Activated gamma-delta T cell treated with anti-CD3 and anti-CD28 coated beads, Interleukin-2, amount 50 U/mL, for 16 hours (primary cell): ENCODE measurements around the gene LSM7.
"Not testable (repeated sequence)": the region's sequence is repeated elsewhere in the genome, so short reads cannot be mapped to it uniquely, and the experiment has no call there.

Experiments
- DNase-seq: peaks from one replicate; pipeline ENCODE4 v3.0.0-alpha.2; 2020; ENCODE audit warnings: low read depth

The LSM7 gene

DNA sequence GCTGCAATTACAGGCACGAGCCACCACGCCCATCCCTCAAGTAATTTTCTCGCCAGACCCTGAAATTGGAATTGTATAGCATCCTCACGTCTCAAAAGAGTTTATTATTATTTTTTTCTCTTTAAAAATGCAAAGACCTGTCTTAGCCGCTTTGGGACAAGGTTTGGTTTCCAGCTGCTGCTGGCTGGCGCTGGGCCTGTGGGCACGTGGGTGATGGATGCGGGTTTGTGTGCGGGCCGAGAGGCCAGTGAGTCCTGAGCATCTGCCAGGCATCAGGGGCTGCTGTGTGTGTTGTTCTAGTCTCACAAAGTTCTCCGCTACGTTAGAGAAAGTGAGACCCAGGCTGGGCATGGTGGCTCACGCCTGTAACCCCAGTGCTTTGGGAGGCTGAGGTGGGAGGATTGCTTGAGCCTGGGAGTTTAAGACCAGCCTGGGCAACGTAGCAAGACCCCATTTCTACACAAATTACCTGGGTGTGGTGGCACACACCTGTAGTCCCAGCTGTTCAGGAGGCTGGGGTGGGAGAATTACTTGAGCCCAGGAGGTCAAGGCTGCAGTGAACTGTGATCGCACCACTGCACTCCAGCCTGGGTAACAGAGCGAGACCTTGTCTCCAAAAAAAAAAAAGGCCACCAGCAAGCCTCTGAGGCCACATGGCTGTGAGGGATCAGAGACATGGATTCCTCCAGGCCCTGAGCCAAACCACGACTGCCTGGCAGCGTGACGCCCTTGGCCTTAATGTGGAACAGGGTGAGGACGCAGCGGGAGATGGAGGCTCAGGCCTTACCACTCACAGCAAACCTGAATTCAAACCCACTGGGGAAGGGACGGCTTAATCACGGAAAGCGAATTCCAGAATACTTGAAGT is 27.0 kb upstream of the LSM7 start:
- no peak for DNase-seq

- DNase-seq, result no peak
Measured at GRCh38 chr19:2354670-2355069, 26.3 kb upstream of the LSM7 start.

DNA sequence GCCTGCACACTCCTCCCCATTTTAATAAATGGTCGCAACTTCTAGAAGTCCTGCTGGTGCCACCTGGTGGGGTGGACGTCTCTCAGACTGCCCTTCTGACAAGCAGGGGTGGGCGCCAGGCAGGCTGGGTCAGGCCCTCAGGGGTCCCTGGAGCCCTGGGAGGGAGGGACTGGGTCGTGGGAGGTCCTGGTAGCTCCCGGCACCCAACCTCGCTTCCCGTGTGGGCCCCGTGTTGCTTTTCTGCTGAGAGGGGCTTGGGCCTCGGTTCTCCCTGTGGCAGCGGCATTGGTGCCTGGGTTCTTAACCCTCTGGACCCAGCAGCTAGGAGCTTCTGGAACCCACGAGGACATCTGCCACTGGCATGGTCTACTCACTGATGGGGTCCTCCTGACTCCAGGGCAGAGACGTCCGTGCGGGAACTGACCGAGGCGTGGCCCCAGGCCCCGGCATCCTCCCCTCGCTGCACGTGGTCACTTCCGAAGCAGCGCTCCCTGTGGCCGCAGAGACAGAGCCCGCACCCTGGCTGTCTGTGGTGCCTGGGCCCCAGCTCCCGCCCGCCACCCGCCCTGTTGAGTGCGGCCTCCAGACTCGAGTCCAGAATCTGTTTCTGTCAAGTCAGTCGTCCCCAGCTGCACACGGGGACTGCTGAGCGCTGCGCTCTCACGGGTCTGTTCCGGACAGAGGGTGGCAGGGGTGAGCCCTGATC is 25.7 kb upstream of the LSM7 start:
- DNase-seq, result no peak

DNA sequence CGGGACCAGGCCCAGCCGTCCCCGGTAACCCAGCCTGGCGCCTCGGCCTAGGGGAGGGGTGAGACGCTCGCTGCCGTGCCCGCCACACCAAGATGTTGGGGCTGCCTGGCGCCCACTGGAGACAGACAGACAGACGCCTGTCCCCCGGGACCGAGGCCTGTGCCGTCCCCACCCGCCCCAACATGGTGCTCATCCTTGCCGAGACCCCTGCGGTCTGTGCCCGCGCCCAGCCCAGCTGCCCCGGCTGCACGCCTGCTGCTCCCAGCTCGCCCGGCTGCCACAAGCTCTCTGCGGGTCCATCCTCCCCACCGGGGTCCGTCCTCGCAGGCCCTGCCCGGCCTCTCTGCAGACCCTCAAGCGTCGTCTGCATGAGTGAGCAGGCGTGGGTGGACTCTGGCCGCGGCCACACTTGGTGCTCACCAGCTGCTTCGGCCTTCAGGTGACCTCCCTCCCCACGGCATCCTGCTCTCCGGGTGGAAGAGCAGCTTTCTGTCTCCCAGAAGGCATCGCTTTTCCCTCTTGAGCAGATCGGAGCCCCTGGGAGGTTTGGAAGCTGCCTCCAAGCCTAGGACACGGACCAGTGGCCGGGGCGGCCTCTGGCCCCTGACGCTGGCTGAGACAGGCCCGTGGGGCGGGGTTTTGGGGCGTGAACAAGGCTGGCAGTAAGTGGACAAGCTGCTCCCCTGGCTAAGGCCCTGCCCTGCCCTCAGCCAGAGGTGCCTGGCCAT is 24.9 kb upstream of the LSM7 start:
- DNase-seq, result no peak

DNA sequence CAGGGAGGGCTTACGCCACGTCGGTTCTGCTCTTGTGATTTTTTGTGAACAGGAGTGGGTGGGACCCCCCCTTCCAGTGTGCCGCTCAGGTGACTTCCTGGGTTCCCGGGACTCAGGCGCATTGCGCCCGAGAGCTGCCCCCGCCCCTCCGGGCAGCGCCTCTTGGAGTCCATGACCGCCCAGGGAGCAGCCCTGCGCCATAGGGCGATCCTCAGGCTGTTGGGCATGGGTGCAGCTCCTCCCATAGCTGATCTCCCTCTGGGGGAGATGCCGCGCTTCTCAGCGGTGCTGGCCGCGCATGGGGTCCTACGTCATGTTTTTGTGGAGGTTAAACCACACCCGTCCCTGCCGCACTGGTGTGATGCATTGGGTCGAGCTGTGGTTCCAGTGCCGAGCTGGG is 23.7 kb upstream of the LSM7 start:
- DNase-seq, result no peak

GRCh38 chr19:2351591-2351990 is 23.2 kb upstream of the LSM7 start:
- DNase-seq, result no peak

GRCh38 chr19:2350656-2351055 is 22.3 kb upstream of the LSM7 start:
- DNase-seq, result no peak

DNA sequence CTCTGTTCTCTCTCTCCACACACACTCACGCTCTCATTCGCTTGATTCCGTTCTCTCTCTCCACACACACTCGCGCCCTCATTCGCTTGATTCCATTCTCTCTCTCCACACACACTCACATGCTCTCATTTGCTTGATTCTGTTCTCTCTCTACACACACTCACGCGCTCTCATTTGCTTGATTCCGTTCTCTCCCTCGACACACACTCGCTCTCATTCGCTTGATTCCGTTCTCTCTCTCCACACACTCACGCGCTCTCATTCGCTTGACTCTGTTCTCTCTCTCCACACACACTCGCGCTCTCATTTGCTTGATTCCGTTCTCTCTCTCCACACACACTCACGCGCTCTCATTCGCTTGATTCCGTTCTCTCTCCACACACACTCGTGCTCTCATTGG is 21.4 kb upstream of the LSM7 start:
- not testable (repeated sequence) for DNase-seq

DNA sequence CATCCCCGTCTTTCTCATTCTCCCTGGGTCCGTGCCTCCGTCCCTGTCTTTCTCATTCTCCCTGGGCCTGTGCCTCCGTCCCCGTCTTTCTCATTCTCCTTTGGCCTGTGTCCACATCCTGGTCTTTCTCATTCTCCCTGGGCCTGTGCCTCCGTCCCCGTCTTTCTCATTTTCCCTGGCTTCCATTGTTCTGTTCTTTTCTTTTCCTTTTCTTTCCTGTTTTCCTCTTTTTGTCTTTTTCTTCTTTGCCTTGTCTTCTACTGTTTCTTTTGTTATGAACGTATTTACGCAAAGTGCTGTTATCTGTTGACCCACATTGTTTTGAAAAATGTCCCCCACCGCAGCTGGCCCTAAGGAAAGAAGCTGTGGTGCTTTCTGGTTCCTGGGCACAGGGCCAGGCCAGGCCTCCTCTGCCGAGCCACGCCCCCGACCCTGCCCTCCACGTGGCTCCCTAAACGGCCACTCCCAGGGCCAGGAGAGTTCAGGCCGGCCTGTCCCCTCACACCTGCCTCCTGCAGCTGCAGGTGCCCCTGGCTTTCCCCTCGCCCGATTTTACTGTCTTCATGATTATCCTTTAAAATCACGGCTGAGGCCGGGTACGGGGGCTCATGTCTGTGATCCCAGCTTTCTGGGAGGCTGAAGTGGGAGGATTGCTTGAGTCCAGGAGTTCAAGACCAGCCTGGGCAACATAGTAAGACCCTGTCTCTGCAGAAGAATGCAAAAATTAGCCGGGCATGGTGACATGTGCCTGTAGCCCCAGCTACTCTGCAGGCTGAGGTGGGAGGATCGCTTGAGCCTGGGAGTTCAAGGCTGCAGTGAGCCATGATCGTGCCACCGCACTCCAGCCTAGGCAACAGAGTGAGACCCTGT is 17.6 kb upstream of the LSM7 start:
- DNase-seq, result no peak

DNA sequence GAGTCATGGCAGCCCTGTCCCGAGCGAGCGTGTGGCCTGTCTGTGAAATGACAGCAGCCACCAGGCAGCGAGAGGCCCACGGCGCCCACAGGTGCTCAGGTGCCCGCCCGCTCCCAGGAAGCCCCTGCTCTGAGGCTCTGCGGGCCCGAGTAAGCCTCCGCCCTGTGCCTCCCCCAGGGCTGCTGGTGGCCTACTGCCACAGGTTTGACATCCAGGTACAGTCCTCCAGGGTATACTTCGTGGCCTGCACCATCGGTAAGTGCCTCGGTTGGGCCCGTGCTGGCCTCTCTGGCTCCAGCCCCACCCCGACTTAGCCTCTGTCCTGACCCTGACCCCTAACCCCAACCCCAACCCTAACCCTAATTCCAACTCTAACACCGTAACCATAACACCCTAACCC is 16.7 kb upstream of the LSM7 start:
- DNase-seq, result no peak

GRCh38 chr19:2344381-2344870 is 16.0 kb upstream of the LSM7 start:
- no peak for DNase-seq

- DNase-seq, result no peak
Measured at GRCh38 chr19:2343289-2343982, 15.1 kb upstream of the LSM7 start.

GRCh38 chr19:2342656-2343288 is 14.4 kb upstream of the LSM7 start:
- no peak for DNase-seq

GRCh38 chr19:2341982-2342381 is 13.6 kb upstream of the LSM7 start:
- no peak for DNase-seq

DNA sequence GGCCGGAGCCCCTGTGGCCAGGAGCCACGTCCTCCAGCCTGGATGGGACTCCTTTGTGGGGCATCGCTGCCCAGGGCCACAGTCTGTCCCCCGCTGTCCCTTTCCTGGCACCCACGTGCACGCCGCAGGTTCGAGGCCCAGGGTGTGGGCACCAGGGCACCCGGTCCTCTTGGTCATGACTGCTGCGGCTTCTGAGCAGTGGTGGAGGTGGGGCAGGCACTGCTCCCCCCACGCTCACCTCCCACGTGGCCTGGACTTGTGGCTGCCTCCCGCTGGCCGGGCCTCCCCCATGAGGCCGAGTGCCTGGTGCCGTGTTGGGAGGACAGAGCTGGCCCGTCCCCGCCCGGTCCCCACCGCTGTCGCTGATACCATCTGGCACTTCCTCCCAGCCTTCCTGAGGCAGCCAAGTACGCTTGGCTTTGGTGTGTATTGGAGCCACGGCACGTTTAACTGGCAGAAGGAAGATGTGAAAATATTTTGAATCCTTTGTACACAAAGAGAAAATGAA is 12.9 kb upstream of the LSM7 start:
- no peak for DNase-seq

DNA sequence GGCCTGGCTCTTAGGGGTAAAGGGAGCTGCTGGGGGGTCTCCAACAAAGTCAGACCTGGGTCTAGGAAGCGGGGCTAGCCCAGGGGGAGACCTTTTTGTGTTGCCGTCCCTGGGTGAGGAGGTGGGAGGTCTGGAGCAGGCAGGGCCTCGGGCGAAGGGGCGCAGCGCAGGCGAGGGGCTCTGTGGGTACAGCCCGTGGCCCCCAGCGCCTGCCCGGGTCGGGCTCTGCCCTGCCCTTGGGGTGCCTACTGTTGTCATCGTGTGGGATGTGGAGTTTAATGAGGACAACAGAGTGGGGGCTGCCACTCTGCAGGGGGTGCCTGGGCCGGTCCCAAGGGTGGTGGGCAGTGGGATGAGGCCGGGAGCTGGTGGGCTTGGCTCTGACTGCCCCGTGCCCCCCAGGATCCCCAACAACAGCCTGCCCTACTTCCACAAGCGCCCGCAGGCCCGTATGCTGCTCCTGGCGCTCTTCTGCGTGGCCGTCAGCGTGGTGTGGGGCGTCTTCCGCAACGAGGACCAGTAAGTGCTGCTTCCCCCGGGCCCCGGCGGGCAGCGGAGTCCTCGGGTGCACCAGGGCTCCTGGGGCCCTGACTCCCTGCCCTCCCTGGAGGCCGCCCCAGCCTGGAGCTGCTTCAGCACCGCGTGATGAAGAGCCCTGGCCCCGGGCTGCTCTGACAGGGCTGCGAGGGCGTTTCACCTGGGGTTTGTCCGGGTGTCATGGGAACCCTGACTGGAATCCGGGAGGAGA is 12.3 kb upstream of the LSM7 start:
- DNase-seq, result no peak

DNA sequence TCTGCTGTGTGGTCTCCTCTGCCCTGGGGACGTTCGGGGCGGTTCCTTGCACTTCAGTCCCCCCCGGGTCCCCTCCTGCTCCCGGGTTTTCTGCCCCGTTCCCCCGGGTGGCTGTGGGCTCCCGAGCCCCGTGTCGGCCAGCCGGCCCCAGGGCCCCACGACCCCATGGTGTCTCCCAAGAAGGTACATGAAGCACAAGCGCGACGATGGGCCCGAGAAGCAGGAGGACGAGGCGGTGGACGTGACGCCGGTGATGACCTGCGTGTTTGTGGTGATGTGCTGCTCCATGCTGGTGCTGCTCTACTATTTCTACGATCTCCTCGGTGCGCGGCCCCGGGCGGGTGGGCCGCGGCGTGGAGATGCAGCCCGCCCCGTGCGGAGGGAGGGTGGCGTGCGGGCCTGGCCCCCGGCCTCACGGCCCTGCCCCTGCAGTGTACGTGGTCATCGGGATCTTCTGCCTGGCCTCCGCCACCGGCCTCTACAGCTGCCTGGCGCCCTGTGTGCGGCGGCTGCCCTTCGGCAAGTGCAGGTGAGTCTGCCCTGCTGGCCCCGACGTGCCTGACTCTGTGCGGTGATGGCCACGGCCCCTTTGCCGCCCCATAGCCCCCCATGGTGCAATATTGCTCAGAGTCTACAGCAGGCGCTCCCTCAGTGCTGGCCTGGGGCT is 11.4 kb upstream of the LSM7 start:
- no peak for DNase-seq

DNA sequence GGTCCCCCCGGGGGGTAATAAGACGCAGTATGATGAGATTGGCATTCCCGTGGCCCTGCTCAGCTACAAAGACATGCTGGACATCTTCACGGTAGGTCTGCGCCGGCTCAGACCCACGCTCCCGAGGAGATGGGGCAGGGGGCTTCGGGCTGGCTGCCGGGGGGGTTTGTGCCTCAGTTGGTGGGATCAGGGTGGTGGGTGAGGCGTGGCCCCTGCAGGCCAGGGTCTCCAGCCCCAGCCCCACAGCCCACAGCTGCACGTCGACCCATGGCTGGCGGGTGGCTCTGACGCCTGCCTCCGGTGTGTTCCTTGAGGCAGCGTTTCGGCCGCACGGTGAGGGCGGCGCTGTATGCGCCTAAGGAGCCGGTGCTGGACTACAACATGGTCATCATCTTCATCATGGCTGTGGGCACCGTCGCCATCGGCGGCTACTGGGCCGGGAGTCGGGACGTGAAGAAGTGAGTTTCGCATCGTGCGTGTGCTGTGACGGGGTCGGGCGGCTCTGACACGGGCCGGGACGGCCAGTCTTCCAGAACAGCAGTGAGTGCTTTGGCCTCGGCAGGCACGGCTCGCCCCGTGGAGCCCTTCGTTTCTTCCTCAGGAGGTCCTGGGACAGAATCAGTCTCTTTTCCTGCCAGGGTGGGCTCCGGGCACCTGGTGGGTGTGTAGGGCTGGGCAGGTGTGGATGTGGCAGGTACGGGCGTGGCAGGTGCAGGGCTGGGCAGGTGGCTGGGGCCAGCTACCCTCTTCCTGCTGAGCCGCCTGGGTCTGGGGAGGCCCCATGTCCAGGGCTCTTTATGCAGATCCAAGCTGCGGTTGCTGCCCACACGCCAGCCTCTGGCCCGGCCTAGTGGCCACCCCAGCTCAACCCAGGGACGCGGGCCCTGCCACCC is 10.6 kb upstream of the LSM7 start:
- DNase-seq, result no peak
